GM12892 (cell line): ENCODE data around the gene SLC30A9.

Source experiments
- DNase-seq: peaks from one replicate; pipeline ENCODE4 v3.0.0; 2011; ENCODE audit not compliant: insufficient read length
- FAIRE-seq: peaks from 2 replicates; lab custom pipeline; 2011; peaks lifted over from hg19 to GRCh38; lab: Jason Lieb, UNC
- POLR2A ChIP-seq: IDR thresholded peaks from 2 replicates; pipeline ENCODE4 v1.6.1; 2011; ENCODE audit warnings: low read depth, low read length, control low read depth
- POLR2AphosphoS5 ChIP-seq: IDR thresholded peaks from 2 replicates; pipeline ENCODE4 v1.6.1; 2011; ENCODE audit warnings: low read depth, low read length, control low read depth
- TAF1 ChIP-seq: IDR thresholded peaks from 2 replicates; pipeline ENCODE4 v1.6.1; 2011; ENCODE audit warnings: low read depth, mild to moderate bottlenecking, control low read depth, low read length, borderline replicate concordance

Gene SLC30A9

DNA sequence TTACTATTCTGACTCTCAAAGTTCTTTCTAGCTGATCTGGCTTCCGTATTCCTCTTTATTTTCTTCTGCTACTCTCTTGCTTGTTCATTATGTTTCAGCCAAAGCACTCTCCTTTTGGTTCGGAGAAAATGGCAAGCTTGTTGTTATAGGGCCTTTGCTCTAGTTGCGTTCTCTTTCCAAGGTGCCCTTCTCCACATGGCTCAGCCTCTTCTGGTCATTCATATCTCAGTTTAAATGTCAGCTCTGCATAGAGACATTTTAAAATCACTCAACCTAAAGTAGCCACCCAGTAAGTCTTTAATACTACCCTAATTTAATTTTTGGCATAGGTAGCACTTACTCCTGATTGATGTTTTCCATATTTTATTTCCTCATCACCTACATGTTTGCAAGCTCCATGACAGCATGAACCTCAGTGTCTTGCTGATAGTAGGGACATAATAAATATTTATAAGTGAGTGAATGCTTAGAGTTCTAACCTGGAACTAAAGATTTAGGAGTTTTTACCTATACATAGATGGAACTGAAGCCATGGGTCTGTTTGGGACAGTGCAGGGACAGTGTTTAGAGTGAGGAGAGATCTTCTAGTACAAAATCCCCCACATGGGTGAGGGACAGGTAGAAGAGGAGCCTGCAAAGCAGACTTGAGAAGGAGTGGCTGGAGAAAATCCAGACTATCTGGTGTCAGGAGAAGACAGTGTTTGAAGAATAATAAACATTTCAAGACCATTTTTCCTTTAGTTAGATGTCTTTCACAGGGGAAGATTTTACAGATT, 17.9 kb downstream of the SLC30A9 start:
- FAIRE-seq: no peak
- no peak for TF ChIP-seq TAF1
- TF ChIP-seq POLR2AphosphoS5: no peak
- TF ChIP-seq POLR2A: no peak
- DNase-seq: no peak

DNA sequence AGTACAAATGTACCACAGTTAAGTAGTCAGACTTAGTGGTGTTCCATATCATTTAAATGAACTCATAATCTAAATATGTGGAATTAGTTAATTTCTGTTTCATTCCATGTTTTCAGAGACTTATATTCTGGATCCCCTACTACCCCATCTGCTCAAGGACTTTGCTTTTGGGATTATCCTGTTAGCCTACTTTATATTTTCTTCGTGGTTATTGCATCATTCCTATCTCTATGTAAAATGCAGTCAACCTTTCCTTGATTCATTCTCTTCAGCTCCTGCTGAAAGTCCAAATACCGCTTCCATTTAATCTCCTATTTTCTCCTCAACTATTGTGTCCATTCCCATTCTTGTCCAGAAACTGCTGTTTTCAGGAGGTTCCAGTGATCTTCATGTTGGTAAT, 25.1 kb downstream of the SLC30A9 start:
- TF ChIP-seq TAF1 (no peak), POLR2A (no peak), POLR2AphosphoS5 (no peak)
- FAIRE-seq (peak; percentile 24), DNase-seq (no peak)

DNA sequence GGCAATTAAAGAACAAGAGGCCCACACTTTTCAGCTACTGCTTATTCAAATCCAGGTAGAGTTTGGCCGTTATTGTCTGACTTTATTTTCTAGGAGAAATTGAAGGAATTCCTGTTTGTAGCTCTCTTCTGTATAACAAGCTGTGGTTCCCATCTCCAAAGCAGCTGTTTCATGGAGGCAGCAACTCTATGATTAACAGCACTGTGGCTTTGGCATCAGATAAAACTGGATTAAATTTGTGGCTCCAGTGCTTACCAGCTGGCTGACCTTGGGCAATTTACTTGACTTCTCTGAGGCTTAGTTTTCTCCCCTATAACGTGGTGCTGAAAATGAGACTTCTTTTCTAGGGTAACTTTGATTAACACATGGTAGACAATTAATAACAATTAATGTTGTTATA, 28.1 kb downstream of the SLC30A9 start:
- FAIRE-seq (no peak), DNase-seq (no peak)
- no peak for TF ChIP-seq POLR2A
- no peak for TF ChIP-seq POLR2AphosphoS5
- TF ChIP-seq TAF1: no peak

- TF ChIP-seq POLR2AphosphoS5 (no peak), POLR2A (no peak), TAF1 (no peak)
- FAIRE-seq (no peak), DNase-seq (no peak)
These were observed 58.1 kb downstream of the SLC30A9 start for GRCh38 chr4:42048394-42048793.

- TF ChIP-seq POLR2AphosphoS5: no peak
- TF ChIP-seq POLR2A: no peak
- TF ChIP-seq TAF1: no peak
- FAIRE-seq: no peak
These were observed 60.4 kb downstream of the SLC30A9 start for GRCh38 chr4:42050516-42051249.

DNA sequence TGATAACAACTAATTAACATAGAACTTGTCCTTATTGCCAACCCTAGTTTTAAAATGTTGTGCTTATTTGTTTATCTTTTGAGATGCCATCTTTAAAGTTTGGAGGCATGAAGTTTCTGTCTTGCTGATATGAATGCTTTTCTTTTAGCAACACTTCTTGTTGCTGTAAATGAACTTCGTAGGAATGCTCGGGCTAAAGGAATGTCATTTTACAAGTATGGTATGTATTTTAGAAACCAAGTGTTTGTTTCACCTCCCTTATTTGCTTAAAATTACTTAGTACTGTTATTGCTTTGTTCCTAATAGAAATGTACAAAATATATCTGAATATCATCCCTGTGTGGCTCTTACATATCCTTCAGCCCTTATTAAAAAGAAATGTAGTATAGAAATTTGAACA, 76.1 kb downstream of the SLC30A9 start:
- no peak for FAIRE-seq
- no peak for DNase-seq
- TF ChIP-seq POLR2AphosphoS5 (no peak), POLR2A (no peak), TAF1 (no peak)

More at GRCh38 chr4:42050516-42051249, 60.4 kb downstream of the SLC30A9 start:
- DNase-seq: no peak

DNA sequence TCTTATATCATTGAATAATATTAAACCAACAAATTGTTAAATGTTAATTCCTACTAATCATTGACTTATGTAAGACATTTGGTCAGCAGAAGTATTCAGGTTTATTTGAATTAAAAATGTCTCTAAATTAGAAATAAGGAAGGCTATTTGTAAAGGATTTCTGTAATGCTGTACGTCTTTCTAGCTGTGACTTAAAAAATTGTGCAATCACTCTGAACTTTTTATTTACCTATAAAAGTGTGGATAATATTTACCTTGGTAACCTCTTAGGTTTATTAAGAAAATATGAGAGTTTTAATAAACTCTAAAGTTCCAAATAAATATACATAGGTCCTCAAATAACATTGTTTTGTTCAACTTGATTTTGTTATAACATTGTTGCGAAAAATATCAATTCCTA, 76.9 kb downstream of the SLC30A9 start:
- DNase-seq (no peak), FAIRE-seq (no peak)
- TF ChIP-seq POLR2A (no peak), POLR2AphosphoS5 (no peak), TAF1 (no peak)

DNA sequence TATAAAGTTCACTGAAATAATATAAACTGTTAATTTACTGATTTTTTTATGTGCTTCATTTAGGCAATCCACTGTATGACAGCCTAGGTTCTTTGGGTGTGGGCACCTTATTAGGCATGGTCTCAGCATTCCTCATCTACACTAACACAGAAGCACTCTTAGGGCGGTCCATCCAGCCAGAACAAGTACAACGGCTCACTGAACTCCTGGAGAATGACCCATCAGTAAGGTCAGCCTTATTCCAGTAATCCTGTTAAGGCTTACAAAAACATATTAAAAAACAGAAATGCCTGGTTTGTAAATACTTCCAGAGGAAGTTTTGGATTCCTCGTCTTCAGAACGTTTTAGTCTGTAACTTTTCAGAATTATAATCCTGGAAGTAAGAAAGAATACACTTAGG, 80.1 kb downstream of the SLC30A9 start:
- FAIRE-seq (no peak), DNase-seq (no peak)
- no peak for TF ChIP-seq TAF1
- TF ChIP-seq POLR2AphosphoS5: no peak
- TF ChIP-seq POLR2A: no peak

DNA sequence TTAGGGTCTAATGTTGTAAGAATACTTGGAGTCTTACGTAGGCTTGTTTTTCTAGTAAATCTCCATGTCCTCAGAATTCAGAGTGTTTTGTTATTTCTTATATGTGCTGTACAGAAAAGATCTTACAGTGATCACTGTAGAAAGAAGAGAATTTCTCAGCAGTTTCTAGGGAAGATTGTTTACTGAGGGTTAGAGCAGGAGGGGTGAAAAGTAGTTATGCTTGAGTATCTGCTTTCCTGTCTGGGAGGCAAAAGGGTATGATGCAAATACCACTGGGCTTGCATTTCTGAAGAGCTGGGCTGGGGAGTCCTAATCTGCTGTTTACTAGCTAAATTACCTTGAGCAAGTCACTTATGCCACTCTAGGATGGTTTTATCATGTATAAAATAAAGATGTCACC, 84.0 kb downstream of the SLC30A9 start:
- DNase-seq (no peak), FAIRE-seq (no peak)
- TF ChIP-seq POLR2A (no peak), POLR2AphosphoS5 (no peak), TAF1 (no peak)

DNA sequence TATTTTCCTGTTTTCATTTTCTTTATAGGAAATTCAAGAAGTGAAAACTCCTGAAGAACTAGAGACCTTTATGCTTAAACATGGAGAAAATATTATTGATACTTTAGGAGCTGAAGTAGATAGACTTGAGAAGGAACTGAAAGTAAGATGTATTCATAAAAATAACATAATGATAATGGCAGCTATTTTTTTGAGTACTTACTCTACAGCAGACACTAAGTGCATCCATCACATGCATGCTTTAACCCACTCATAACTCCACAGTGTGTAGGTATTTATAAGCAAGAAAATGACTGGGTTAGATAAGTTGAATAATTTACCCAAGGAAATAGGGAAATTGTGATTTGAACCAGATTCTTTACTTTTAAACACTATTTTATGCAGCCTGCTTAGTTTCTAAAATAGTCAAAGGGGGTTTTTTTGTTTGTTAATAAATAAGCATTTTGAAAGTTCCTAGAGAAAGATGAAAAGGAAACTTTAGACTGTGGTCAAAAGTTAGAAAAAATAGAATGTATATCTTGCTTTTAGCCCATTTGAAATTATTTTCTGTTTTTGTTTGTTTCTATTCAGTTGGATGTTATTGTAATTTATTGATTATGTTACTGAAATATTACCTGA, 88.0 kb downstream of the SLC30A9 start:
- TF ChIP-seq TAF1 (no peak), POLR2A (no peak), POLR2AphosphoS5 (no peak)
- DNase-seq: peak; percentile 22
- FAIRE-seq: no peak

- TF ChIP-seq TAF1 (no peak), POLR2A (no peak), POLR2AphosphoS5 (no peak)
- DNase-seq (no peak), FAIRE-seq (no peak)
These were observed 90.0 kb downstream of the SLC30A9 start for GRCh38 chr4:42080306-42080705.

DNA sequence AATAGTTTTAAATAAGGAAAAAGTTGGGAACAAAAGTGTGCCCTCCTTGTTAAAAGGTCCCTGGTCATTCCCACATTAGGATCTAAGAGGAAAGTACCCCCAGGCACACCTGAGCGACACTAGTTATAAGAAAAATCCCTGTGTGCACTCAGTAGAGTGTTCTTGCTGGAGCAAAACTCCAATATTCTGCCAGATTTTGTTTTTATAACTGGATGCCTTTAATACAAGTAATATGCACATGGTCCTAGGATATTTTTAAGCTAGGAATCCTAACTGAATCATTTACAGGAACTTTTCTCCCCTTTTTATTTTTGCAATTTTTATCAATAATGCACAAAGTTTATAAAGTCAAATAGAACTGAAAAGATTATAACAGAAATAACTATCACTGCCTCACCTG, 93.5 kb downstream of the SLC30A9 start:
- TF ChIP-seq POLR2A: no peak
- DNase-seq (no peak), FAIRE-seq (no peak)
